ENCODE data around the gene ZGPAT. TPM values are rescaled to one million over a fixed set of nuclear protein-coding genes. Genes with fewer than 3 reads are reported as not detected.

The ZGPAT gene
- total and polyA plus RNA-seq, 9 of the 15 experiments (the other 6 are each of a cell fraction or from before 2014, with no cell fraction given) = 0.14 to 26.6 (median 7.4) TPM

DNA sequence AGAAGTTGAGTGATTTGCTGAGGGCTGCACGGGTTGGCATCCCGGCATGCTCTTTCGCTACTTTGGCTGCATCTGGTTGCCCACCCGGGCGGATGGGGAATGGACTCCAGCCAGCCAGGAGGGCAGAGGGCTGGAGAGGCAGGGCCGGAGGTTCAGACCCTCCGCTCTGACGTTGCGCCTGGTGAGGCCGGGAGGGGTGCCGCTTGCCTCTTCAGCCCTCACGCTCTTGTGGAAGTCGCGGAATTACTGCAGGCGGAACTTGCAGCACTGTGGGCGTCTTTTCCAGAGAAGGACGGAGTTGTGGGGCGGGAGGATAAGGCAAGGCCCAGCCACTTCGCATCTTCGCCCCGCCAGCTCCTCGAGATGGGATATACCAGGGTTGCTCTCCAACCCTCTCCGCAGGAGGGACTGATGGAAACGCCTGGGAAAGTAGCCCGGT lies 49.1 kb upstream of the ZGPAT start (continued):
- TF ChIP-seq ZNF740 (CRISPR knock-in tag; IDR thresholded peaks at IDR 0.05) (0 out of 2 replicates have a peak, but pooled peaks have one; percentile 11), ZNF740 (tag; IDR thresholded peaks at IDR 0.05) (no peak), FOXA1 (IDR thresholded peaks at IDR 0.05; ENCODE audit: borderline replicate concordance) (no peak), RCOR1 (IDR thresholded peaks at IDR 0.05; ENCODE audit: borderline replicate concordance in 1 of 2, low read depth in 2 of 2, low read length in 2 of 2) (0 out of 4 replicates have a peak, but pooled peaks of 1 of the 2 experiments have one; percentile 4), ELF2 (CRISPR knock-in tag; IDR thresholded peaks at IDR 0.05) (0 out of 2 replicates have a peak, but pooled peaks have one; percentile 17), ZBTB2 (IDR thresholded peaks at IDR 0.05) (no peak), HDAC3 (IDR thresholded peaks at IDR 0.05; ENCODE audit: borderline replicate concordance, partially characterized antibody) (no peak), POLR2G (IDR thresholded peaks at IDR 0.05; ENCODE audit: low read depth, low read length) (no peak), POLR2AphosphoS2 (IDR thresholded peaks at IDR 0.05; ENCODE audit: low read length) (no peak), MIER1 (IDR thresholded peaks at IDR 0.05; ENCODE audit: low read depth) (no peak), NR2C2 (CRISPR knock-in tag; IDR thresholded peaks at IDR 0.05) (no peak), NR2C2 (tag; IDR thresholded peaks at IDR 0.05) (peak; percentile 82), ZNF224 (CRISPR knock-in tag; IDR thresholded peaks at IDR 0.05) (no peak), PCBP1 (IDR thresholded peaks at IDR 0.05; ENCODE audit: low read depth, low read length, poor library complexity, severe bottlenecking) (no peak), CBX1 (IDR thresholded peaks at IDR 0.05; ENCODE audit: low read depth) (no peak), NELFE (IDR thresholded peaks at IDR 0.05; ENCODE audit: insufficient read depth, insufficient read length) (no peak), OTX1 (CRISPR knock-in tag; IDR thresholded peaks at IDR 0.05) (no peak)
- TF ChIP-seq, protein P1, sequence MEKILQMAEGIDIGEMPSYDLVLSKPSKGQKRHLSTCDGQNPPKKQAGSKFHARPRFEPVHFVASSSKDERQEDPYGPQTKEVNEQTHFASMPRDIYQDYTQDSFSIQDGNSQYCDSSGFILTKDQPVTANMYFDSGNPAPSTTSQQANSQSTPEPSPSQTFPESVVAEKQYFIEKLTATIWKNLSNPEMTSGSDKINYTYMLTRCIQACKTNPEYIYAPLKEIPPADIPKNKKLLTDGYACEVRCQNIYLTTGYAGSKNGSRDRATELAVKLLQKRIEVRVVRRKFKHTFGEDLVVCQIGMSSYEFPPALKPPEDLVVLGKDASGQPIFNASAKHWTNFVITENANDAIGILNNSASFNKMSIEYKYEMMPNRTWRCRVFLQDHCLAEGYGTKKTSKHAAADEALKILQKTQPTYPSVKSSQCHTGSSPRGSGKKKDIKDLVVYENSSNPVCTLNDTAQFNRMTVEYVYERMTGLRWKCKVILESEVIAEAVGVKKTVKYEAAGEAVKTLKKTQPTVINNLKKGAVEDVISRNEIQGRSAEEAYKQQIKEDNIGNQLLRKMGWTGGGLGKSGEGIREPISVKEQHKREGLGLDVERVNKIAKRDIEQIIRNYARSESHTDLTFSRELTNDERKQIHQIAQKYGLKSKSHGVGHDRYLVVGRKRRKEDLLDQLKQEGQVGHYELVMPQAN (IDR thresholded peaks at IDR 0.05; ENCODE audit: borderline replicate concordance) = no peak
- TF ChIP-seq, protein P2, sequence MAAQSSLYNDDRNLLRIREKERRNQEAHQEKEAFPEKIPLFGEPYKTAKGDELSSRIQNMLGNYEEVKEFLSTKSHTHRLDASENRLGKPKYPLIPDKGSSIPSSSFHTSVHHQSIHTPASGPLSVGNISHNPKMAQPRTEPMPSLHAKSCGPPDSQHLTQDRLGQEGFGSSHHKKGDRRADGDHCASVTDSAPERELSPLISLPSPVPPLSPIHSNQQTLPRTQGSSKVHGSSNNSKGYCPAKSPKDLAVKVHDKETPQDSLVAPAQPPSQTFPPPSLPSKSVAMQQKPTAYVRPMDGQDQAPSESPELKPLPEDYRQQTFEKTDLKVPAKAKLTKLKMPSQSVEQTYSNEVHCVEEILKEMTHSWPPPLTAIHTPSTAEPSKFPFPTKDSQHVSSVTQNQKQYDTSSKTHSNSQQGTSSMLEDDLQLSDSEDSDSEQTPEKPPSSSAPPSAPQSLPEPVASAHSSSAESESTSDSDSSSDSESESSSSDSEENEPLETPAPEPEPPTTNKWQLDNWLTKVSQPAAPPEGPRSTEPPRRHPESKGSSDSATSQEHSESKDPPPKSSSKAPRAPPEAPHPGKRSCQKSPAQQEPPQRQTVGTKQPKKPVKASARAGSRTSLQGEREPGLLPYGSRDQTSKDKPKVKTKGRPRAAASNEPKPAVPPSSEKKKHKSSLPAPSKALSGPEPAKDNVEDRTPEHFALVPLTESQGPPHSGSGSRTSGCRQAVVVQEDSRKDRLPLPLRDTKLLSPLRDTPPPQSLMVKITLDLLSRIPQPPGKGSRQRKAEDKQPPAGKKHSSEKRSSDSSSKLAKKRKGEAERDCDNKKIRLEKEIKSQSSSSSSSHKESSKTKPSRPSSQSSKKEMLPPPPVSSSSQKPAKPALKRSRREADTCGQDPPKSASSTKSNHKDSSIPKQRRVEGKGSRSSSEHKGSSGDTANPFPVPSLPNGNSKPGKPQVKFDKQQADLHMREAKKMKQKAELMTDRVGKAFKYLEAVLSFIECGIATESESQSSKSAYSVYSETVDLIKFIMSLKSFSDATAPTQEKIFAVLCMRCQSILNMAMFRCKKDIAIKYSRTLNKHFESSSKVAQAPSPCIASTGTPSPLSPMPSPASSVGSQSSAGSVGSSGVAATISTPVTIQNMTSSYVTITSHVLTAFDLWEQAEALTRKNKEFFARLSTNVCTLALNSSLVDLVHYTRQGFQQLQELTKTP (IDR thresholded peaks at IDR 0.05; ENCODE audit: low read depth in 1 of 2, partially characterized antibody in 2 of 2) = no peak
